Measurements from ENCODE around the gene TNNI3K.

- TF ChIP-seq CTCF (IDR thresholded peaks at IDR 0.05; ENCODE audit: low read length): no peak
- TF ChIP-seq EZH2 (optimal IDR thresholded peaks at IDR 0.05; ENCODE audit: low read depth, low read length): no peak
- TF ChIP-seq EZH2phosphoT487 (IDR thresholded peaks at IDR 0.05; ENCODE audit: low read length): no peak
Observed at GRCh38 chr1:74434321-74434720, 199.1 kb downstream of the TNNI3K start.
